IMR-90 (cell line): ENCODE data around the gene VAV3. TPM values are rescaled to one million over a fixed set of nuclear protein-coding genes. Genes with fewer than 3 reads are reported as not detected.
A peak's percentile ranks its signal among the peaks of the same experiment; 100 is the strongest.

Source experiments
- ATAC-seq: fragments of 200-7000 bp; cut with Tn5 transposase; 2 replicates; pipeline ENCODE4 v1.9.1; 2020; ENCODE audit warnings: low read depth, mild to moderate bottlenecking, moderate library complexity
- BruUV-seq: library from RNA; stranded (reverse); fragments of 400-500 nt; replicated peaks from 2 replicates; lab custom pipeline; 2021; lab: Mats Ljungman, UMichigan
- CTCF ChIA-PET: fragments of 300-600 bp; formaldehyde crosslinking; extraction: SDS; loops from one replicate; lab custom pipeline; 2021; ENCODE audit warnings: antibody characterized with exemption; lab: Yijun Ruan, JAX
- POLR2A ChIA-PET: fragments of 300-600 bp; sonication (Branson Sonifier 250); formaldehyde crosslinking; loops from one replicate; lab custom pipeline; 2022; ENCODE audit warnings: antibody characterized with exemption; ENCODE audit not compliant: unreplicated experiment; lab: Charles Lee
- DNase-seq: peaks from one replicate; pipeline ENCODE4 v3.0.0; 2013
- H2AFZ ChIP-seq: replicated peaks from 2 replicates; pipeline ENCODE3; 2013; ENCODE audit warnings: low read length, mild to moderate bottlenecking; ENCODE audit not compliant: poor library complexity
- H2AK5ac ChIP-seq: 2 replicates; pipeline ENCODE4 v1.6.1; 2013; ENCODE audit warnings: low read depth, low read length, inconsistent platforms
- H2AK9ac ChIP-seq: replicated peaks from 2 replicates; pipeline ENCODE3; 2013; ENCODE audit warnings: mild to moderate bottlenecking, low read depth, low read length, moderate library complexity; ENCODE audit not compliant: poor library complexity
- H2BK120ac ChIP-seq: 2 replicates; pipeline ENCODE4 v1.6.1; 2013; ENCODE audit warnings: low read depth, low read length, inconsistent platforms
- H2BK15ac ChIP-seq: 3 replicates; pipeline ENCODE4 v1.6.1; 2013; ENCODE audit warnings: low read depth, low read length, inconsistent platforms
- H2BK20ac ChIP-seq: 2 replicates; pipeline ENCODE4 v1.6.1; 2013; ENCODE audit warnings: low read depth, mild to moderate bottlenecking, inconsistent platforms, low read length, moderate library complexity
- H2BK5ac ChIP-seq: 2 replicates; pipeline ENCODE4 v1.6.1; 2013; ENCODE audit warnings: mild to moderate bottlenecking, low read depth, low read length, inconsistent platforms; ENCODE audit not compliant: poor library complexity, severe bottlenecking
- H3K14ac ChIP-seq: replicated peaks from 2 replicates; pipeline ENCODE4 v1.6.1; 2013; ENCODE audit warnings: low read depth, low read length, inconsistent platforms
- H3K18ac ChIP-seq: 2 replicates; pipeline ENCODE4 v1.6.1; 2013; ENCODE audit warnings: low read depth, low read length, control low read depth
- H3K23ac ChIP-seq: 2 replicates; pipeline ENCODE4 v1.6.1; 2013; ENCODE audit warnings: low read depth, low read length, inconsistent platforms
- H3K27ac ChIP-seq: 2 replicates; pipeline ENCODE4 v1.5.1; 2013; ENCODE audit warnings: mild to moderate bottlenecking, control low read depth, low read length; ENCODE audit not compliant: insufficient read depth
- H3K27me3 ChIP-seq: 2 replicates; pipeline ENCODE4 v1.6.1; 2013; ENCODE audit warnings: low read length; ENCODE audit not compliant: control insufficient read depth, insufficient read depth
- H3K36me3 ChIP-seq: 2 replicates; pipeline ENCODE4 v1.6.1; 2013; ENCODE audit warnings: low read length, mixed read lengths; ENCODE audit not compliant: control insufficient read depth, insufficient read depth
- H3K4ac ChIP-seq: 2 replicates; pipeline ENCODE4 v1.6.1; 2013; ENCODE audit warnings: low read depth, low read length, inconsistent platforms
- H3K4me1 ChIP-seq: 2 replicates; pipeline ENCODE4 v1.6.1; 2013; ENCODE audit warnings: low read length, mixed read lengths; ENCODE audit not compliant: control insufficient read depth, insufficient read depth
- H3K4me2 ChIP-seq: 2 replicates; pipeline ENCODE4 v1.6.1; 2013; ENCODE audit warnings: low read depth, mild to moderate bottlenecking, control low read depth, low read length, moderate library complexity
- H3K4me3 ChIP-seq: 2 replicates; pipeline ENCODE4 v1.5.1; 2013; ENCODE audit warnings: low read depth, mild to moderate bottlenecking, control low read depth, low read length, moderate library complexity; ENCODE audit not compliant: insufficient read depth
- H3K56ac ChIP-seq: 2 replicates; pipeline ENCODE4 v1.6.1; 2013; ENCODE audit warnings: low read length, inconsistent platforms; ENCODE audit not compliant: insufficient read depth; ENCODE audit errors: extremely low read depth
- H3K79me1 ChIP-seq, 2 experiments: 2 replicates each; pipeline ENCODE4 v1.6.1; 2013; ENCODE audit warnings: low read length in 2 of 2, inconsistent platforms in 1 of 2, low read depth in 1 of 2
- H3K9ac ChIP-seq: 2 replicates; pipeline ENCODE4 v1.6.1; 2013; ENCODE audit warnings: low read depth, low read length, control low read depth
- H3K9me1 ChIP-seq: 2 replicates; pipeline ENCODE4 v1.6.1; 2013; ENCODE audit warnings: low read length, inconsistent platforms; ENCODE audit not compliant: insufficient read depth
- H3K9me3 ChIP-seq: 2 replicates; pipeline ENCODE4 v1.6.1; 2013; ENCODE audit warnings: low read length; ENCODE audit not compliant: control insufficient read depth, insufficient read depth
- H4K20me1 ChIP-seq: 2 replicates; pipeline ENCODE4 v1.6.1; 2013; ENCODE audit warnings: low read length, inconsistent platforms; ENCODE audit not compliant: insufficient read depth
- H4K5ac ChIP-seq: 2 replicates; pipeline ENCODE4 v1.6.1; 2013; ENCODE audit warnings: mild to moderate bottlenecking, low read depth, low read length, control low read depth
- H4K8ac ChIP-seq, 2 experiments: 2 replicates each; pipeline ENCODE4 v1.6.1; 2013; ENCODE audit warnings: low read depth in 2 of 2, low read length in 2 of 2, control low read depth in 1 of 2, inconsistent platforms in 1 of 2
- H4K91ac ChIP-seq: 2 replicates; pipeline ENCODE4 v1.6.1; 2013; ENCODE audit warnings: low read depth, low read length, inconsistent platforms; ENCODE audit not compliant: insufficient read depth
- FOS ChIP-seq: fragments of 150-350 bp; IDR thresholded peaks from 2 replicates; pipeline ENCODE4 v1.6.1; 2016; ENCODE audit warnings: low read depth, low read length
- NFE2L2 ChIP-seq: fragments of 150-350 bp; IDR thresholded peaks from 2 replicates; pipeline ENCODE4 v1.6.1; 2016; ENCODE audit warnings: low read depth, mild to moderate bottlenecking, low read length
- POLR2A ChIP-seq: IDR thresholded peaks from 2 replicates; pipeline ENCODE4 v1.6.1; 2012; ENCODE audit warnings: mild to moderate bottlenecking, low read depth, low read length
- USF2 ChIP-seq: fragments of 150-350 bp; IDR thresholded peaks from 2 replicates; pipeline ENCODE4 v1.6.1; 2017; ENCODE audit warnings: mild to moderate bottlenecking, antibody characterized with exemption, low read length, low read depth
- dilution Hi-C: fragments of 300-500 bp; cut with HindIII; formaldehyde crosslinking; loops from one replicate; pipeline ENCODE4 v1.14.3; 2018; ENCODE audit warnings: low sequenced_read_pairs; ENCODE audit not compliant: unreplicated experiment
- in situ Hi-C: fragments of 300-500 bp; cut with MboI; formaldehyde crosslinking; loops from 3 replicates; pipeline ENCODE4 v1.14.3; 2019; ENCODE audit warnings: low sequenced_read_pairs, inconsistent platforms, mixed read lengths
- intact Hi-C: fragments of 100-400 bp; cut with micrococcal nuclease; formaldehyde crosslinking; loops from 2 replicates; pipeline ENCODE4 v1.10.0; 2022
- polyA plus RNA-seq, 3 experiments: library from polyadenylated mRNA; depleted of rRNA; stranded (reverse); fragments of >200 nt; gene quantifications; 2 replicates each; pipeline ENCODE4 v1.2.3, GENCODE V29; 2012; ENCODE audit warnings: low replicate concordance in 1 of 3
- total RNA-seq: library from RNA; depleted of rRNA; stranded (reverse); fragments of >200 nt; gene quantifications from 2 replicates; pipeline ENCODE4 v1.2.3, GENCODE V29; 2012

The VAV3 gene
- total and polyA plus RNA-seq, 2 of the 4 experiments (the other 2 are of a cell fraction) = 0.12 to 0.18 TPM

- Histone ChIP-seq H2AK5ac (no peak overlapping the region), H2BK5ac (no peak overlapping the region), H3K27ac (no peak overlapping the region), H3K36me3 (no peaks in the 10 kb centered on the region), H3K23ac (no peak overlapping the region), H4K5ac (no peak overlapping the region), H4K91ac (no peak overlapping the region), H3K56ac (no peak overlapping the region), H3K14ac (no peak overlapping the region), H3K4me1 (no peaks in the 10 kb centered on the region), H3K18ac (no peak overlapping the region), H2AFZ (no peak overlapping the region), H2BK15ac (no peak overlapping the region), H3K4me3 (no peak overlapping the region), H3K9ac (no peak overlapping the region), H3K9me1 (no peaks in the 10 kb centered on the region), H3K4me2 (no peak overlapping the region), H3K27me3 (no peaks in the 10 kb centered on the region), H2BK20ac (no peak overlapping the region), H4K8ac (no peak overlapping the region), H2BK120ac (no peak overlapping the region), H2AK9ac (no peak overlapping the region), H3K4ac (no peak overlapping the region), H3K9me3 (no peaks in the 10 kb centered on the region), H3K79me1 (no peaks in the 10 kb centered on the region), H4K20me1 (no peaks in the 10 kb centered on the region)
- no peak; the same call in 1 of the 2 replicates for ATAC-seq
- DNase-seq = peak; percentile 78
- dilution Hi-C loops = no loop called here
- ChIA-PET CTCF (no interaction called here), POLR2A (no interaction called here)
- TF ChIP-seq FOS (0 out of 2 replicates have a peak, but pooled peaks have one; percentile 35), POLR2A (no peak), NFE2L2 (no peak), USF2 (no peak)
- in situ Hi-C loops = no loop called here
- no TSS peak for BruUV-seq
- intact Hi-C loops = no loop called here
These were observed 316.9 kb downstream of the VAV3 start for GRCh38 chr1:107648071-107648470.
